GM12865 (cell line): ENCODE measurements around the gene NTRK2.
A peak's percentile ranks its signal among the peaks of the same experiment; 100 is the strongest.

ENCODE experiments used
- DNase-seq: peaks from one replicate; pipeline ENCODE4 v3.0.0; 2010; ENCODE audit warnings: low read depth
- H3K4me3 ChIP-seq: 2 replicates; pipeline ENCODE4 v1.5.1; 2011; ENCODE audit warnings: mild to moderate bottlenecking, low read depth, low read length, control low read depth
- CTCF ChIP-seq: IDR thresholded peaks from 2 replicates; pipeline ENCODE4 v1.5.1; 2011; ENCODE audit warnings: low read length, control low read depth, low read depth, inconsistent platforms; ENCODE audit not compliant: insufficient read depth; ENCODE audit errors: missing control alignments

Gene NTRK2

DNA sequence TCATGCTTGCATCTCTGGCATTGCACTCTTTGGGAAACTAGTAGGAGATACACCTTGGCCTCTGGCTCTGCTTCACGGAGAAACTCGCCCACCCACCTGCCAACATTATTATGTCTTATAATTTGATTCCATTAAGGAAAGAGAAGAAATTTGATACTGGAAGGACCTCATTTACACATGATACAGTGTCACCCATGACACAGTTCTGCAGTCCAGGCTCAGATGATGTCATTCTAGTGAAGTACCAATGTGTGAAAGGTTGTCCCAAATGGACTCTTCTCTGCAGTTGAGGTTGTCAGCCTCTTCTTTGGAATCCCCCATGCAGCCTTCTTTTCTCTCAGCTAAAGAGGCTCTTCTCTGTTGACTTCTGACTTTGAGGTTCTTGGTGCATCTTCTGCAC, 329.1 kb downstream of the NTRK2 start:
- no peak for DNase-seq
- H3K4me3 ChIP-seq, result no peak overlapping the region
- no peak for TF ChIP-seq CTCF

- DNase-seq, result no peak
- TF ChIP-seq CTCF, result no peak
- H3K4me3 ChIP-seq, result no peak overlapping the region
Measured at GRCh38 chr9:84999788-85000187, 330.3 kb downstream of the NTRK2 start.

- TF ChIP-seq CTCF, result no peak
- DNase-seq, result no peak
- H3K4me3 ChIP-seq, result no peak overlapping the region
Measured at GRCh38 chr9:85001925-85002324, 332.4 kb downstream of the NTRK2 start.

DNA sequence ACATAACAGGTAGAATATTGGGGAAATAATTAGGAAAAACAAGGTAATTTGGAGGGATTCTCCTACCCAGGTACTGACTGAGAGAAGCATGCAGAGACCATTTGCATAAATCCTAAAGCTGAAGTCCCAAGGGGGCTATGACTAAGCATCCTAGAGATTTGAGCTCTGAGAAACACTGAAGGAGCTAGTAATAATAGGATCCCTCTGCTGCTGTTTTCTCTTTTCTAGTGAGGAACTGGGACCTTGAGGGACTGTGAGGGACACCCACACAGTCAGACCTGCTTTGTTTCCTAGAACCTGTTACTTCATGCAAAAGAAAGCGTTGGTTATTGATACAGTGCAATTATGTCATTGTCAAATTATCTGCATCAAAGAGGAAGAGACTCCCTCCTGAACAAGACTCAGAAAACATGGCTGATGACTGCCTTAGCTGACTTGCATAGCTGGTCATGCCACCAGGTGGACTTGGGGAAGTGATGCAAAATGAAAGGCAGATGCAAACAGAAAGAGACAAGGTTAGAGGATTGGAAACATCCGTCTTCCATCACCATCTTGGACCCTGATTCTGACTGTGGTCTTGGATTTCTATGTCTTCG, 335.4 kb downstream of the NTRK2 start:
- H3K4me3 ChIP-seq, result no peak overlapping the region
- no peak for TF ChIP-seq CTCF
- DNase-seq, result peak; percentile 6

- no peak overlapping the region for H3K4me3 ChIP-seq
- no peak for TF ChIP-seq CTCF
- DNase-seq, result no peak
Measured at GRCh38 chr9:85007748-85008147, 338.2 kb downstream of the NTRK2 start.

DNA sequence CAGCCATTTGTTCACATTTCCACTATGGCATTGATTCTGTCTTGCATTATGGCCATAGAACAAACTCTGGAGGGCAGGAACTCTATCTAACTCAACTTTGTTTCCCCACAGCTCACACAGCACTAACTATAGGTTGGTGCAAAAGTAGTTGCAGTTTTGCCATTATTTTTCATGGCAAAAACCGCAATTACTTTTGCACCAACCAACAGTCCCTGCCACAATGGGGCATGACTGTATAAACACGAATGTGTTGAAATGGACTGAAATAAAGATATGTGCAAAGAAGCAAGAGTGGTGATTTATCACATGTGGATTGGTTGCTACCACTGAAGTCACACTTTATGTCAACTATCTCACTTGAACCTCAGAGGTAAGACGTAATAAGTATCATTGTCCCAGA, 338.7 kb downstream of the NTRK2 start:
- DNase-seq, result no peak
- no peak overlapping the region for H3K4me3 ChIP-seq
- no peak for TF ChIP-seq CTCF

DNA sequence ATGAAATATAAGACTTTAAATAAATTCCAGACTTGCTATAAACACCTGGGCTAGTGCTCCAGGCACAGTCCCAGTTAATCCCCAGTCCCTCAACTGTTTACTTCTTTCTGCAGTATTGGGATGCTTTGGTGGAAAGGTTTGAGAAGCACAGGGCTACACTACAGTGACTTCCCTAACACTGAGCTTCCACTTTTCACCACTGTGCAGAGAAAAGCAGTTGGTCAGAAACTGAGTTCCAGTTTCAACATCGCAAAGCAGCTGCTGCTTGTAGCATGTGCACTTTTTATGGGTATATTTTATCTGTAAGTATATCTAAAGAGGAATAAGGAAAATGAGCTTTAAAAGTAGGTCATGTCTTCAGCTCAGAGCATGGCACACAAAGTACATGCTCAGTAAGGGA, 339.7 kb downstream of the NTRK2 start:
- no peak overlapping the region for H3K4me3 ChIP-seq
- no peak for TF ChIP-seq CTCF
- peak; percentile 54 for DNase-seq
